Ovary (tissue), 3 donors: ENCODE measurements around the gene ATP5MC2.

Experiments used
- CTCF ChIP-seq, 3 donors: fragments of 450-650 bp in 2 of 3; fragments of 200-600 bp in 1 of 3; IDR thresholded peaks; one replicate each; pipeline versions ENCODE4 v1.5.1 to v1.8.0; 2016 to 2022; ENCODE audit warnings: antibody characterized with exemption in 3 of 3, mild to moderate bottlenecking in 1 of 3
- POLR2A ChIP-seq: fragments of 450-650 bp; IDR thresholded peaks from one replicate; pipeline ENCODE4 v1.6.1; 2017; ENCODE audit warnings: antibody characterized with exemption, mild to moderate bottlenecking, moderate library complexity
- donor health status: DM: no; HTN: no; CAD: no.

DNA sequence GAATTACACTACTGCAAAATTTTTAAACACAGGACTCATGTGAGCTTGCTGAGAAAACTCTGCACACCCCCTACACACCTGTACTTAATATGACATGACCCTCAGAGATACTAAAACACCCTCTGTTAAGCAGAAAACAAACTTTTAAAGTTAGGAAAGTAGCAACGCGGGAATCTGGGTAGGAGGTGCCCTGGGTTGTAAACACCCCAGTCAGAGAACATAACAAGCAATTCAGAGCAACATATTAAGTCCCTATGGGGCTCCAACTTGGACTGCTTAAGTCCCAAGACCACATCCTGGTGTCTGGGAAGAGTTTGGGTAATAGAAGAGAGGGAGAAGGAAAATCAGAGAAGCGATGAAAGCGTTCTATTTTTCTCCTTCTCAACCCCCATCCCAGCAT, 50.9 kb downstream of the ATP5MC2 start:
- no peak for TF ChIP-seq CTCF (IDR thresholded peaks at IDR 0.05)
- no peak for TF ChIP-seq POLR2A
